Spleen (tissue), 11 donors: Measurements from ENCODE around the gene FBXO38. TPM values are rescaled to one million over a fixed set of nuclear protein-coding genes. Genes with fewer than 3 reads are reported as not detected.

Experiments
- DNase-seq: peaks from one replicate; pipeline ENCODE4 v3.0.0-alpha.2; 2020
- H3K27ac ChIP-seq, 8 donors: fragments of 200-600 bp; sonication (generic) in 7 of 8; 1 replicate in 4 of 8; 2 replicates in 4 of 8; pipeline versions ENCODE4 v1.5.0 to v1.8.0; 2016 to 2021; ENCODE audit warnings: inconsistent platforms in 4 of 8, mild to moderate bottlenecking in 4 of 8, moderate library complexity in 1 of 8
- H3K27me3 ChIP-seq, 7 donors: fragments of 200-600 bp; sonication (generic) in 6 of 7; replicated peaks in 1 of 7; 1 replicate in 4 of 7; 2 replicates in 3 of 7; pipeline versions ENCODE4 v1.5.0 to v1.8.0; 2016 to 2021; ENCODE audit warnings: inconsistent platforms in 3 of 7, mild to moderate bottlenecking in 1 of 7
- H3K36me3 ChIP-seq, 6 donors: fragments of 200-600 bp; sonication (generic) in 5 of 6; 1 replicate in 4 of 6; 2 replicates in 2 of 6; pipeline versions ENCODE4 v1.5.0 to v1.8.0; 2016 to 2021; ENCODE audit warnings: inconsistent platforms in 2 of 6
- H3K4me1 ChIP-seq, 6 donors: fragments of 200-600 bp; sonication (generic) in 5 of 6; 1 replicate in 3 of 6; 2 replicates in 3 of 6; pipeline versions ENCODE4 v1.5.0 to v1.8.0; 2016 to 2021; ENCODE audit warnings: inconsistent platforms in 3 of 6
- H3K4me3 ChIP-seq, 8 donors: fragments of 200-600 bp; sonication (generic) in 7 of 8; 1 replicate in 4 of 8; 2 replicates in 4 of 8; pipeline versions ENCODE4 v1.5.0 to v1.8.0; 2016 to 2021; ENCODE audit warnings: inconsistent platforms in 4 of 8, mild to moderate bottlenecking in 4 of 8, moderate library complexity in 2 of 8
- H3K9me3 ChIP-seq, 8 donors: fragments of 200-600 bp; sonication (generic) in 7 of 8; 1 replicate in 4 of 8; 2 replicates in 4 of 8; pipeline versions ENCODE4 v1.5.0 to v1.8.0; 2016 to 2021; ENCODE audit warnings: inconsistent platforms in 4 of 8
- POLR2A ChIP-seq, 3 donors: fragments of 450-650 bp; IDR thresholded peaks; one replicate each; pipeline ENCODE4 v1.5.1; 2017; ENCODE audit warnings: antibody characterized with exemption in 3 of 3, mild to moderate bottlenecking in 1 of 3
- POLR2AphosphoS5 ChIP-seq, 3 donors: sonication (generic); formaldehyde crosslinking; IDR thresholded peaks; one replicate each; pipeline ENCODE4 v1.5.1; 2017; ENCODE audit warnings: antibody characterized with exemption in 3 of 3
- WGBS, 5 donors: extraction: QIAGEN DNeasy Blood & Tissue Kit in 3 of 5; methylation state at CpG; one replicate each; pipeline versions ENCODE4 v1.1.5 to v1.1.7; 2013 to 2018; 5-methylcytosine and 5-hydroxymethylcytosine counted together
- intact Hi-C: fragments of 100-400 bp; cut with DNase I; formaldehyde crosslinking; loops from one replicate; pipeline ENCODE4 v1.15.0; 2023; ENCODE audit warnings: low total_unique reads
- polyA plus RNA-seq, 3 donors: library from polyadenylated mRNA; stranded (reverse); fragments of 200-250 nt; gene quantifications; one replicate each; pipeline ENCODE4 v1.2.1, GENCODE V29; 2013
- total RNA-seq, 7 donors: library from RNA; depleted of rRNA in 3 of 7; stranded (reverse); fragments of >200 nt in 3 of 7; fragmentation: NEBNext Ultra II Directional in 4 of 7; extraction: Animal tissue kit (Norgen Biotek cat#: 25700) in 4 of 7; gene quantifications; one replicate each; pipeline versions ENCODE4 v1.1.0 to v1.2.1, GENCODE V29; 2016 to 2021
- TF ChIP-seq, protein P1 (sequence below), 11 experiments: fragments of 200-600 bp in 7 of 11; fragments of 450-650 bp in 4 of 11; sonication (generic) in 4 of 11; IDR thresholded peaks in 8 of 11; conservative IDR thresholded peaks in 3 of 11; 1 replicate in 7 of 11; 2 replicates in 4 of 11; pipeline versions ENCODE4 v1.4.0 to v1.8.0; 2016 to 2021; ENCODE audit warnings: antibody characterized with exemption in 11 of 11, inconsistent platforms in 4 of 11, mild to moderate bottlenecking in 1 of 11
- donor health status: healthy with polysubstance abuse.
- donor health status: DM: no; HTN: no; CAD: no; lungs with moderate emphysema.
- donor health status: DM: no; HTN: no; CAD: no.
- donor health status: Bipolar disorder and iron deficiency.
- donor health status: healthy.
- donor health status: DM: no; HTN: no; CAD: no.
- donor health status: DM: yes; HTN: yes; CAD: no.

FBXO38 gene
- total and polyA plus RNA-seq, 10 donors: 14.3 to 119 (median 66.3) TPM

DNA sequence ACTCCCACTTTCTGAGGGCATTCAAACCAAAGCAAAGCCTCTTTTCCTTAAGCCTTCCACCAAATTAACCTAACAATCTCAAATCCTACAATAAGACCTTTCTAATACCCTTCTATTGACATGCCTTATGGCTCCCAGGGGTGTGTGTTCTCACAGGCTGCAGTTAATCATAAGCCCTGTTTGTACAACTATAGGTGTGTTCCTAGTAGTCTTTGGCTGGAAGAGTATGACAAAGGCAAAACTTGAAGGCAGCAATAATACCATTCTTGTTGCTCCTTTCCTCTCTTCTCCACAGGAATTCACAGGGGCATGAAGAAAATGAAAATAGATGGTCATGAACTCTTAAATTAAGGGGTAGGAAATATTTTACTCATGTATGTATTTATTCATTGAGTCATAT, 10.9 kb upstream of the FBXO38 start:
- TF ChIP-seq POLR2A (IDR thresholded peaks at IDR 0.05) (no peak), POLR2AphosphoS5 (IDR thresholded peaks at IDR 0.05) (no peak)
- TF ChIP-seq, protein P1, sequence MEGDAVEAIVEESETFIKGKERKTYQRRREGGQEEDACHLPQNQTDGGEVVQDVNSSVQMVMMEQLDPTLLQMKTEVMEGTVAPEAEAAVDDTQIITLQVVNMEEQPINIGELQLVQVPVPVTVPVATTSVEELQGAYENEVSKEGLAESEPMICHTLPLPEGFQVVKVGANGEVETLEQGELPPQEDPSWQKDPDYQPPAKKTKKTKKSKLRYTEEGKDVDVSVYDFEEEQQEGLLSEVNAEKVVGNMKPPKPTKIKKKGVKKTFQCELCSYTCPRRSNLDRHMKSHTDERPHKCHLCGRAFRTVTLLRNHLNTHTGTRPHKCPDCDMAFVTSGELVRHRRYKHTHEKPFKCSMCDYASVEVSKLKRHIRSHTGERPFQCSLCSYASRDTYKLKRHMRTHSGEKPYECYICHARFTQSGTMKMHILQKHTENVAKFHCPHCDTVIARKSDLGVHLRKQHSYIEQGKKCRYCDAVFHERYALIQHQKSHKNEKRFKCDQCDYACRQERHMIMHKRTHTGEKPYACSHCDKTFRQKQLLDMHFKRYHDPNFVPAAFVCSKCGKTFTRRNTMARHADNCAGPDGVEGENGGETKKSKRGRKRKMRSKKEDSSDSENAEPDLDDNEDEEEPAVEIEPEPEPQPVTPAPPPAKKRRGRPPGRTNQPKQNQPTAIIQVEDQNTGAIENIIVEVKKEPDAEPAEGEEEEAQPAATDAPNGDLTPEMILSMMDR (IDR thresholded peaks at IDR 0.05 in 8 of 11, conservative IDR thresholded peaks at IDR 0.05 in 3 of 11): no peak
- DNase-seq: no peak
- H3K27me3 ChIP-seq: no peaks in the 10 kb centered on the region
- no peaks in the 10 kb centered on the region for H3K4me1 ChIP-seq
- peaks cover 0 to 21% (median 15%) of the 10 kb centered on the region in 8 donors for H3K9me3 ChIP-seq
- intact Hi-C loops: no loop called here
- H3K27ac ChIP-seq: no peak overlapping the region
- peaks cover 0 to 11% (median 0%) of the 10 kb centered on the region in 6 donors for H3K36me3 ChIP-seq
- H3K4me3 ChIP-seq: no peak overlapping the region

DNA sequence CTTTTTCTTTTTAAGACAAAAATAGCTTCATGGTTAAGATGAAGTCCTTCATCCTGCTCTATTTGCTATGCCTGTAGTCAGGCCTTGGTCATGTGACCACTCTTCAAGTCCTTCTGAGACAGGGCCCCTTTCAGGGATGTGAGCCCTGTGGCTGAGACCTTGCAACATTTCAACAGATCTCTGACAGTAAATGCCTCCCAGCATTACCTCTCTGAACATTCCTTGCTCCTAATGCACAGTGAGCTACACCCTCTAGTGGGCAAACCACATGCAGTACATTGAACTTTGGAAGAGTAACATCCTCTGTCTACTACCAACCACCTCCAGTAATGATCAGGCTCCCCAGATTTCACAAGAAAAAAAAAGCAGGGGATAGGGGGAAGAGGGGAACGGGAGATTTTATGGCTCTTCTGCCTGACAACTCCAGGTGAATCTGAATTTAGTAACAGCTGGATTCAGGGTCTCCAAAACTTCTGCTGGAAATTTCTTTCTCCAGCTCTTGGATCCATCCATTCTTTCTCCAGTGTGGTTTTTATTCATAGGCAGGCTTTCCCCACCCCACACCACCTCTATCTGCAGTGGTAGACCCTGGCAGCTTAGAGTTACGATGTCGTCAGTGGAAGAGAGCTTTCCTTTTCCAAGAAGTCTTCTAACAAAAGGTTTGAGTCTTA, 8.9 kb upstream of the FBXO38 start:
- Histone ChIP-seq H3K4me3 (no peak overlapping the region), H3K9me3 (peaks cover 0 to 15% (median 9%) of the 10 kb centered on the region in 8 donors), H3K27ac (no peak overlapping the region), H3K4me1 (no peaks in the 10 kb centered on the region), H3K27me3 (no peaks in the 10 kb centered on the region), H3K36me3 (peaks cover 0 to 19% (median 0%) of the 10 kb centered on the region in 6 donors)
- intact Hi-C loops: no loop called here
- no peak for DNase-seq
- WGBS, 5 donors: 70 to 89% (median 79%) methylated on average over 3 of the region's 3 CpGs
- TF ChIP-seq, protein P1 (IDR thresholded peaks at IDR 0.05 in 8 of 11, conservative IDR thresholded peaks at IDR 0.05 in 3 of 11): peak in 8 of 11 experiments; percentile 22 to 56 (median 48)
- no peak for TF ChIP-seq POLR2A (IDR thresholded peaks at IDR 0.05)
- TF ChIP-seq POLR2AphosphoS5 (IDR thresholded peaks at IDR 0.05): no peak

DNA sequence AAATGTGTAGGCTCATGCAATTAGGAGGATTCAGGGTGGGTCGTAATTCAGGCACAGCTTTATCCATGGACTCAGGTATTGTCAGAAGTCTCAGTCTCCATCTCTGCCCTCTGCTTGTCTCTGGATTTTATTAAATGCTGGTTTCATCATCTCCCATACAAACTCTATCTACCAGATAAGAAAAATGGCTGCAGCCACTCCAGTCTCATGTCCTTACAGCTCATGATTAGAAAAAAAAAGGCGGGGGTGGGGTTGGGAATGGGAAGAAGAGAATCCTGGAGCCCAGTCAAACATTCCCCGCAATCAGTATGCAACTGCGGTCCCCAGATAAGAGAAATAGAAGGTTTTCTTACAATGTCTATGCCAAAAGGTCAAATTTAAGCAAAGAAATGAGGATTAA, 7.6 kb upstream of the FBXO38 start:
- Histone ChIP-seq H3K4me3 (no peak overlapping the region), H3K36me3 (peaks cover 0 to 19% (median 0%) of the 10 kb centered on the region in 6 donors), H3K27me3 (no peaks in the 10 kb centered on the region), H3K27ac (no peak overlapping the region), H3K4me1 (no peaks in the 10 kb centered on the region), H3K9me3 (peaks cover 0 to 14% (median 9%) of the 10 kb centered on the region in 8 donors)
- intact Hi-C loops: no loop called here
- WGBS, 5 donors: 91 to 98% (median 97%) methylated on average over 4 of the region's 4 CpGs
- TF ChIP-seq POLR2AphosphoS5 (IDR thresholded peaks at IDR 0.05): no peak
- TF ChIP-seq, protein P1 (IDR thresholded peaks at IDR 0.05 in 8 of 11, conservative IDR thresholded peaks at IDR 0.05 in 3 of 11): no peak
- TF ChIP-seq POLR2A (IDR thresholded peaks at IDR 0.05): no peak
- DNase-seq: no peak

- Histone ChIP-seq H3K4me3 (no peak overlapping the region), H3K9me3 (peaks cover 0 to 14% (median 9%) of the 10 kb centered on the region in 8 donors), H3K36me3 (peaks cover 0 to 19% (median 0%) of the 10 kb centered on the region in 6 donors), H3K27ac (no peak overlapping the region), H3K4me1 (peaks cover 6 to 15% (median 8%) of the 10 kb centered on the region in 6 donors), H3K27me3 (no peaks in the 10 kb centered on the region)
- intact Hi-C loops: no loop called here
- DNase-seq: no peak
- WGBS, 5 donors: 64 to 83% (median 75%) methylated on average over 3 of the region's 3 CpGs
- TF ChIP-seq, protein P1 (IDR thresholded peaks at IDR 0.05 in 8 of 11, conservative IDR thresholded peaks at IDR 0.05 in 3 of 11): no peak
- no peak for TF ChIP-seq POLR2A (IDR thresholded peaks at IDR 0.05)
- no peak for TF ChIP-seq POLR2AphosphoS5 (IDR thresholded peaks at IDR 0.05)
These were observed 5.1 kb upstream of the FBXO38 start for GRCh38 chr5:148378670-148379069.
